KMS-11 (cell line): Measurements from ENCODE around the gene GMPPA.

ENCODE experiments used
- H2AFZ ChIP-seq: fragments of 200-600 bp; sonication (generic); 2 replicates; pipeline ENCODE4 v1.6.1; 2016; ENCODE audit warnings: antibody characterized with exemption, mixed run types, low read depth
- H3K27ac ChIP-seq: fragments of 200-600 bp; sonication (generic); 2 replicates; pipeline ENCODE4 v1.6.1; 2016; ENCODE audit warnings: mild to moderate bottlenecking, mixed run types
- H3K27me3 ChIP-seq: fragments of 200-600 bp; sonication (generic); 2 replicates; pipeline ENCODE4 v1.6.1; 2017; ENCODE audit warnings: mild to moderate bottlenecking, low read depth, mixed run types, moderate library complexity; ENCODE audit not compliant: insufficient read depth
- H3K36me3 ChIP-seq: fragments of 200-600 bp; sonication (generic); 2 replicates; pipeline ENCODE4 v1.6.1; 2017; ENCODE audit warnings: mild to moderate bottlenecking, mixed run types; ENCODE audit not compliant: insufficient read depth
- H3K4me1 ChIP-seq: fragments of 200-600 bp; sonication (generic); 2 replicates; pipeline ENCODE4 v1.6.1; 2016; ENCODE audit warnings: mild to moderate bottlenecking, low read depth, mixed run types; ENCODE audit not compliant: poor library complexity, severe bottlenecking
- H3K4me2 ChIP-seq: fragments of 200-600 bp; sonication (generic); 2 replicates; pipeline ENCODE4 v1.7.0; 2016; ENCODE audit warnings: mild to moderate bottlenecking, mixed run types
- H3K4me3 ChIP-seq: fragments of 200-600 bp; sonication (generic); IDR thresholded peaks from 2 replicates; pipeline ENCODE4 v1.6.1; 2017; ENCODE audit warnings: low read depth, low read length, mixed read lengths; ENCODE audit not compliant: insufficient read depth
- H3K79me2 ChIP-seq: fragments of 200-600 bp; sonication (generic); 2 replicates; pipeline ENCODE4 v1.6.1; 2016; ENCODE audit warnings: low read depth, mixed run types; ENCODE audit not compliant: insufficient read depth
- H3K9ac ChIP-seq: fragments of 200-600 bp; sonication (generic); 2 replicates; pipeline ENCODE4 v1.6.1; 2016; ENCODE audit warnings: mild to moderate bottlenecking, mixed run types
- H4K20me1 ChIP-seq: fragments of 200-600 bp; sonication (generic); 2 replicates; pipeline ENCODE4 v1.6.1; 2016; ENCODE audit warnings: mild to moderate bottlenecking, mixed run types; ENCODE audit not compliant: insufficient read depth
- TF ChIP-seq, protein P1 (sequence below): fragments of 200-600 bp; sonication (generic); conservative IDR thresholded peaks from 2 replicates; pipeline ENCODE4 v1.6.1; 2017; ENCODE audit warnings: low read depth, mild to moderate bottlenecking, antibody characterized with exemption, low read length, moderate library complexity, mixed read lengths

Gene GMPPA

GRCh38 chr2:219471476-219472371 is 27.0 kb upstream of the GMPPA start:
- TF ChIP-seq, protein P1, sequence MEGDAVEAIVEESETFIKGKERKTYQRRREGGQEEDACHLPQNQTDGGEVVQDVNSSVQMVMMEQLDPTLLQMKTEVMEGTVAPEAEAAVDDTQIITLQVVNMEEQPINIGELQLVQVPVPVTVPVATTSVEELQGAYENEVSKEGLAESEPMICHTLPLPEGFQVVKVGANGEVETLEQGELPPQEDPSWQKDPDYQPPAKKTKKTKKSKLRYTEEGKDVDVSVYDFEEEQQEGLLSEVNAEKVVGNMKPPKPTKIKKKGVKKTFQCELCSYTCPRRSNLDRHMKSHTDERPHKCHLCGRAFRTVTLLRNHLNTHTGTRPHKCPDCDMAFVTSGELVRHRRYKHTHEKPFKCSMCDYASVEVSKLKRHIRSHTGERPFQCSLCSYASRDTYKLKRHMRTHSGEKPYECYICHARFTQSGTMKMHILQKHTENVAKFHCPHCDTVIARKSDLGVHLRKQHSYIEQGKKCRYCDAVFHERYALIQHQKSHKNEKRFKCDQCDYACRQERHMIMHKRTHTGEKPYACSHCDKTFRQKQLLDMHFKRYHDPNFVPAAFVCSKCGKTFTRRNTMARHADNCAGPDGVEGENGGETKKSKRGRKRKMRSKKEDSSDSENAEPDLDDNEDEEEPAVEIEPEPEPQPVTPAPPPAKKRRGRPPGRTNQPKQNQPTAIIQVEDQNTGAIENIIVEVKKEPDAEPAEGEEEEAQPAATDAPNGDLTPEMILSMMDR = no peak
- no peaks in the 10 kb centered on the region for H3K79me2 ChIP-seq
- H3K9ac ChIP-seq = no peak overlapping the region
- no peak overlapping the region for H2AFZ ChIP-seq
- no peaks in the 10 kb centered on the region for H4K20me1 ChIP-seq
- no peaks in the 10 kb centered on the region for H3K4me1 ChIP-seq
- H3K4me2 ChIP-seq = no peak overlapping the region
- H3K36me3 ChIP-seq = no peaks in the 10 kb centered on the region
- H3K27ac ChIP-seq = no peak overlapping the region
- peaks cover 34% of the 10 kb centered on the region for H3K27me3 ChIP-seq
- no peak overlapping the region for H3K4me3 ChIP-seq

DNA sequence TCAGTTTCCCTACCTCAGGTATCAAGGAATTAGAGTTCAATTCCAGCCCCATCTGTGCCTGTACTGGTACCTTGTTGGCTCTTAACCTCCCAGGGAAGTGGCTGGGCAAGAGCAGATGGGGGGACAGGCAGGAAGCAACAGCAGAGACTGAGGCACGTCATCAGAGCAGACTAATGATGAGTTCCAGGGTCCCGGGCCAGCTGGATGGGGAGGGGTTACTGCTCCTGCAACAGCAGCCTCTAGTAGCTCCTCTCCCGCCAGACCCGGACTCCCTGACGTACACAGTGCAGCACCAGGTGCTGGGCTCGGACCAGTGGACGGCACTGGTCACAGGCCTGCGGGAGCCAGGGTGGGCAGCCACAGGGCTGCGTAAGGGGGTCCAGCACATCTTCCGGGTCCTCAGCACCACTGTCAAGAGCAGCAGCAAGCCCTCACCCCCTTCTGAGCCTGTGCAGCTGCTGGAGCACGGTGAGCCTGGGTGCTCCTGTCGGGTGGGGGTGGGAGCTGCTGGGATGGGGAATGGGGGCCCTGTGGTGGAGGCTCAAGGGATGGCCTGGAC is 26.0 kb upstream of the GMPPA start:
- H4K20me1 ChIP-seq = no peaks in the 10 kb centered on the region
- no peak overlapping the region for H3K4me2 ChIP-seq
- no peak overlapping the region for H3K27ac ChIP-seq
- TF ChIP-seq, protein P1 = no peak
- H3K79me2 ChIP-seq = no peaks in the 10 kb centered on the region
- H3K4me3 ChIP-seq = no peak overlapping the region
- H3K36me3 ChIP-seq = no peaks in the 10 kb centered on the region
- no peak overlapping the region for H2AFZ ChIP-seq
- H3K9ac ChIP-seq = no peak overlapping the region
- H3K27me3 ChIP-seq = peaks cover 34% of the 10 kb centered on the region
- H3K4me1 ChIP-seq = no peaks in the 10 kb centered on the region

GRCh38 chr2:219473511-219473910 is 25.2 kb upstream of the GMPPA start:
- Histone ChIP-seq H2AFZ (no peak overlapping the region), H3K36me3 (no peaks in the 10 kb centered on the region), H3K4me2 (no peak overlapping the region), H3K27ac (no peak overlapping the region), H3K27me3 (peaks cover 38% of the 10 kb centered on the region), H3K79me2 (no peaks in the 10 kb centered on the region), H3K4me3 (no peak overlapping the region), H4K20me1 (no peaks in the 10 kb centered on the region), H3K4me1 (no peaks in the 10 kb centered on the region), H3K9ac (no peak overlapping the region)
- TF ChIP-seq, protein P1 = no peak

GRCh38 chr2:219474285-219475060 is 24.2 kb upstream of the GMPPA start:
- no peak overlapping the region for H2AFZ ChIP-seq
- peaks cover 47% of the 10 kb centered on the region for H3K27me3 ChIP-seq
- TF ChIP-seq, protein P1 = no peak
- H3K36me3 ChIP-seq = no peaks in the 10 kb centered on the region
- H3K4me2 ChIP-seq = no peak overlapping the region
- H3K9ac ChIP-seq = no peak overlapping the region
- no peaks in the 10 kb centered on the region for H4K20me1 ChIP-seq
- H3K4me1 ChIP-seq = no peaks in the 10 kb centered on the region
- no peaks in the 10 kb centered on the region for H3K79me2 ChIP-seq
- H3K4me3 ChIP-seq = no peak overlapping the region
- no peak overlapping the region for H3K27ac ChIP-seq
